HG03354 (cell line): ENCODE data around the gene RHO.
"Not testable (repeated sequence)": the region's sequence is repeated elsewhere in the genome, so short reads cannot be mapped to it uniquely, and the experiment has no call there.

Experiments
- ATAC-seq: cut with Tn5 transposase; IDR thresholded peaks from one replicate; pipeline ENCODE4 v1.9.1; 2021; ENCODE audit warnings: mild to moderate bottlenecking; ENCODE audit not compliant: unreplicated experiment, poor library complexity, severe bottlenecking

Gene RHO

GRCh38 chr3:129498603-129499488 is 29.6 kb upstream of the RHO start:
- ATAC-seq = not testable (repeated sequence)

GRCh38 chr3:129499604-129500333 is 28.7 kb upstream of the RHO start:
- ATAC-seq = not testable (repeated sequence)

DNA sequence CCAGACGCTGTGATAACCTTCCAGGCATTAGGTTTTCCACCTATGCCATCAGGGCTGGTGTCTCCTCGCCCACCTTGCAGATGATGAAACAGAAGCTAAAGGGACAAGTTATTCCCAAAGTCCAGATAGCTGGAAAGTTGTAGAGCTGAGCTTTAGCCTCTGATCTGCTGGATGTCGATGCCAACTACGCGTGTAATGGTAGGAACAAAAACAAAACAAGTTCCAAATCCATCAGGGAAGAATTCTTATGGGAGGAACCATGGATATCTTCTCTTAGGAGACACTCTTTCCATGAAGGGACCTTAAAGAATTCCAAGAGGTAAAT is 28.1 kb upstream of the RHO start:
- ATAC-seq = no peak

DNA sequence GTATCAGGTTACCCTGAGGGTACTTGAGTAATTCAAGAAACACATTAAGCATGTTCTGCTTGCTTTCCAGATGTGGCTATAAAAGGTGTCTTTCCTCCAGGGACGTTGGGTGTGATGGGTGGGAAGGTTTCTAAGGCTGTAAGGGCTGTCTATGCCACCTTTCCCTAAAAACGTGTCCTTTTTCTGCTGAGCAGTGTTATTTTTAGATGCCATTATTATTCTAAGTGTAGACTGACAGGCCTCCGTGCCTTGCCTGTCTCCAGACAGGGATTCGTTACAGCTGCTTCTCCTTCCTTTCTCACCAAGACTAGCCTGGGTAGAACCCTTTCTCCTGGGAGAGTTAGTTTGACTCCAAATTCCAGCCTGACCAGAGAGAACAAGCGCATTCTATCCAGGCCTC is 26.8 kb upstream of the RHO start:
- ATAC-seq = no peak

DNA sequence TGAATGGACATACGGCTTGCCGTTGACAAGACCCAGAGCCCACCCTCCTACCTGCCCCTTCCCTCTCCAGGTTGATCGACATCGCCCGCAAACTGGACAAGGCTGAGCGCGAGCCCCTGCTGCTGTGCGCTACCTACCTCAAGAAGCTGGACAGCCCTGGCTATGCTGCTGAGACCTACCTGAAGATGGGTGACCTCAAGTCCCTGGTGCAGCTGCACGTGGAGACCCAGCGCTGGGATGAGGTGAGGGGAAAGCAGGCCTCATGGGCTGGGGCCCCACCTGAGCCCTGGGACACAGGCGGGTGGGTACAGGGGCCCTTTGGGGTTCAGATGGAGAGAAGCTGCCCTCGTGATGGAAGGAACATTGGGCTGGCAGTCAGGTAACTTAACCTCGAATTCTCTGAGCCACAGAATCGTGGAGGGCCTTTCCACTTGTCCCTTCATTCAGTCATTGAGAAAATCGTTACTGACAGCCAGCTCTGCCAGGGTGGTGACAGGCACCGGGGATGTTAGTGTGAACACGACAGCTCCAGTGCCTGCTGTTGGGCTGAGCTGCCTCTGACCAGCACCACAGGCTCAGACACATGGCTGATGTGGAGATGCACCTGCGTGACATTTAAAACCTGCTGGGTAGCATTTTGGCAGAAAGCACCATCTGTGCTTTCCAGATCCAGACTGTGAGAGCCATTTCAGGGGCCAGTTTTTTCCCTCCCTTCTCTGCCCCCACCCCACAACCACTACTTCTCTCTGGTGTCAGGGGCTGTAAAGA is 25.6 kb upstream of the RHO start:
- ATAC-seq = no peak

GRCh38 chr3:129503471-129504291 is 24.8 kb upstream of the RHO start:
- ATAC-seq = no peak

DNA sequence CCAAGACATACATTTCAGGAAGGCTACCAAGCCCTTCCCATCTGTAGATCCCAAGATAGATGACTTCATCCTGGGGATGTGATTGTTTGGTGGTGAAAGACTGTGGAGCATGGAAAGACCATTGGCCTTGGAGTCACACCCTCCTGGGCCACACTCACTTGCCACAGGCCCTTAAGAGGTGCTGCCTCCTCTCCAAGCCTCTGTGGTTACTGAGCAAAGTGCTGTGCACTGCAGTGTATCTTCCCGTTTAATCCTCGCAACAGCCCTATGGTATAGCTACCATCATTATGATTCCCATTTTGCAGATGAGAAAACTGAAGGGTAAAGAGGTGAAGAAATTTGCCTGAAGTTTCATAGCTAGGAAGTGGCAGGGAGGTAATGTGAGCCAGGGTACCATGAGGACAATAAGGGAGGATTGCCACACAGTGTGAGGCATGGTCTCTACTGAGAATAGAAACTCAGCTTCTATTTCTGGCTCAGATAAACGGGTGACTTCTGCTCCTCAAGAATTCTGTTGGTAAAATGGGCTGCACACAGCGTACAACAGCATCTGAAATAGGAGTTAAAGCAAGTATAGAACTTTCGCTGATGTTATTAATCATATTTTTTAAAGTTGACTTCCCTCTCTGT is 23.9 kb upstream of the RHO start:
- no peak for ATAC-seq

DNA sequence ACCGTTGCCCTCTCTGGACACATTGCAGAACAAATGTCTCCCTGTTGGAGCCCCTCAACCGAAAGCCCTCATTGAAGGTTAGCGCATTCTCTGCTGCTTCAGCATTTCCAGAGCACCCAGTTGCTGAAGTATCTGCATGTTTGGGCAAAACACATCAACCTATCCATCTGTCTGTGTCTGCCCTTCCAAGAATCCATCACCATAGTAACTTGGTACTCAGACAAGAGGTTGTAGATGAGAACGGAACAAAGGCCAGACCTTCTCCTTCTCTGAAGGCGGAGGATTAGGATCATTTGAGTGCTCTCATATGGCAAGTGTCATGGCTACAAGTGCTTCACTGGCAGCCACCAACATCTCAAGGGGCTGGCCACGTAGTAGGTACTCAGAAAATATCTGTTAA is 23.1 kb upstream of the RHO start:
- no peak for ATAC-seq

GRCh38 chr3:129506231-129506742 is 22.2 kb upstream of the RHO start:
- no peak for ATAC-seq

DNA sequence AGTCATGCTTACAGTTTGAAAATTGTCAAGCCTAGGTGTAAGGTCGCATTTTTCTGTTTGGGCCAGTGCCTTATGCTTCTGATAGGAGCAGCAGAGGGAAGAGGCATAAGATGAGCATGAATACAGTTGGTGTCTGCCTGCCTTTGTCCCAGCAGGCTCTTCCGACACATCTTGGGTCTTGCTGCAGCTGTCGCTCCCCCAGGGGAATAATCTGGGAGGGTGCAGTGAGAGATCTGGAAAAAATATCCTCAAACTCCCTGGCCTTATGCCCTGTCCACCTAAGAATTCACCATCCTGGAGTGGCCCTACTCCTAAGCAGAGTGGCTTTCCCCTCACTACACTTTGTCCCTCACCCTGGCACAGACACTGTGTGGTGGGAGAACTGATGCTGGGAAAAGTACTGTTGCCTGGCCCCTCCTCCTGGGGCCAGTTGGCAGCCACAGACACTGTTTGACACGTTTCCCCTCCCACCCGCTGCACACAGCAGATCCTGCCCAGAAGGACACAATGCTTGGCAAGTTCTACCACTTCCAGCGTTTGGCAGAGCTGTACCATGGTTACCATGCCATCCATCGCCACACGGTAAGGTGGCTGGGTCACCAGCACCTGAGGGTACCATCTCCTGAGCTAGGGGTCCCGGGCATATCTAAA is 21.1 kb upstream of the RHO start:
- ATAC-seq = no peak

DNA sequence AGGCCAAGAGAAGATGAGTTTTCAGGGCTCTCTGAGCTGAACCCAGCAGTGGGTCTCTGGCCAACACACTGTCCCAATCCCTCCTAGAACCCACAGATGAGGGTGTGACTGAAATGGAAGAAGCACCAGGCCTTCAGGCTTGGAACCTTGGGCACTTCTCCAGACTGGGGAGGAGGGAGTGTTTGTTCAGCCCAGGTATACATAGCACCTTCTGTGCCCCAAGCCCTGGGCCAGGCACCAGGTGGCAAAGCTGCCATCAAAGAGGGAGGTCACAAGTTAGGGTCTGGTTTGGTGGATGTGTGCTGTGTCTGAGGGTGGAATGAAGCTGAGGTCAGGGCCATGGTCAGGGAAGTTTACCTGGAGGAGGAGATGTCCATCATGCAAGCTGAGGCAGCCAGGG is 15.8 kb upstream of the RHO start:
- no peak for ATAC-seq

- no peak for ATAC-seq
These were observed 14.7 kb upstream of the RHO start for GRCh38 chr3:129513705-129514104.

DNA sequence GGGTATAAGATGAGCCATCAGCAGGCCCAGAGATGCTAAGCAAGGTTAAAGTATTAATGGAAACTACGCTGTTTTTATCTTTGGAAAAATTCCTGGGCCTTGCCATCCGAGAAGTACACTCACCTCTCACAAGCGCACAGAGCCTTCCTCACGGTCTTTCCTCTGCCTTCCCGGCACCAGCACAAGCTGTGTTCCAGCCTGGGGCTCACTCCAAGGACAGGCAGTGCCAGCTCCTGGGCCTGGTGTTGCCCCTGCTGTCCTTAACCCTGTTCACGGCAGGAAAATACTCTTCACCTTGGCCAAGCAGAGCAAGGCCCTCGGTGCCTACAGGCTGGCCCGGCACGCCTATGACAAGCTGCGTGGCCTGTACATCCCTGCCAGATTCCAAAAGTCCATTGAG is 14.3 kb upstream of the RHO start:
- ATAC-seq = no peak

- ATAC-seq = no peak
These were observed 13.9 kb upstream of the RHO start for GRCh38 chr3:129514563-129514962.

DNA sequence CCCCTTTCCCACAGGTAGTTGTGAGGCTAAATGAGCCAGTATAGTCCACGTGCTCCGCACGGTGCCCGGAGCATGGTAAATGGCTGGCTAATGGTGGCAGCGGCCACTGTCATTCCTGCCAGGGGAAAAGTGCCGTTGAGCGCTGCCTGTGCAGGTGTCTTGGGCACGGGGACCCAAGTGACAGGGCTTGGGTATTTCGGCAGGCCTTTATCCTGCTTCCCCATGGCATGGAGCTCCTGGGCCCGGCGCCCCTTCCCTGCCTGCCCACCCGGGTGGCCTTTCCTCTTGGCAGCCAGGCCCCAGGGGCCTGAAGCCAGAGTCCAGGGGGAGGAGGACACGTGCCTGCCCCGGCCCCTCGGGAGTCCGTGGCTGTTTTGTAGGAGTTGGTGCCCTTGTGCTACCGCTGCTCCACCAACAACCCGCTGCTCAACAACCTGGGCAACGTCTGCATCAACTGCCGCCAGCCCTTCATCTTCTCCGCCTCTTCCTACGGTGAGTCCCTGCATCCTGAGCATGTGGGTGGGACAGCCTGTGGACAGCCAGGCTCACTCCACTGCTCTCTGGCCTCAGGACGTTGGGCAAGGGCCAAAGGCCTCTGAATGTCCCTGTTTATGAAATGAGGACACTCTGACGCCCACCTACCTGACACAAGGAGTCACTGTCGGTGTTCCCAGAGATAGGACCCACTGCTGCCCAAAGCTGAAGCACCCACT is 13.2 kb upstream of the RHO start:
- ATAC-seq = not testable (repeated sequence)

DNA sequence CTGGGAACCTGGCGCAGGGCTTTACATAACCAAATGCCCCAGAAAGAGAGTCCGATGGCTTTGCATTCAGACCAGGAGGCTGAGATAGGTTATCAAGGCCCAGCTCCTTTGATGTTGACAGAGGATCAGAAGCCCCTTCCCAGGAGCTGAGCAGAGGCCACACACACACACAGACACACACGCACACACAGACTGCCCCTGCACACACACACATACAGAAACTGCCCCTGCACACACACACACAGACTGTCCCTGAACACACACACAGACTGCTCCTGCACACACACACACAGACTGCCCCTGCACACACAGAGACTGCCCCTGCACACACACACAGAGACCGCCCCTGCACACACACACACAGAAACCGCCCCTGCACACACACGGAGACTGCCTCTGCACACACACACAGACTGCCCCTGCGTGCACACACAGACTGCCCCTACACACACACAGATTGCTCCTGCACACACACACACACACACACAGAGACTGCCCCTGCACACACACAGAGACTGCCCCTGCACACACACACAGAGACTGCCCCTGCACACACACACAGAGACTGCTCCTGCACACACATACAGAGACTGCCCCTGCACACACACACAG is 12.5 kb upstream of the RHO start:
- not testable (repeated sequence) for ATAC-seq

DNA sequence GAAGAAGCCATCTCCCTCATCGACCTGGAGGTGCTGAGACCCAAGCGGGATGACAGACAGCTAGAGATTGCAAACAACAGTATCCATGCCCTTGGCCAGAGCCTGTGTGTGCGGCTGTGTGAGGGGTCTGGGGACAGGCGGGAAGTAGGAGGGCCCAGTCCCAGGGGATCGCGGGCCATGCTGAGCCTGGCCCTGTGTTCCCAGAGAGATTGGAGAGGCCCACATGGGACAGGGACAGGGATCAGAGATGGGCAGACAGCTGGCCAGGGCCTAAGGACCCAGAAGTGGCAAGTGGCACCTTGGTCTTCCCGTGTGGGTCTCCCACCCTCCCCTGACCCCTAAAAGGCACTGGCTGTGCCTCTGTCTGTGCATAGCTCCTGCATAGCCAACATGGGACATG is 10.9 kb upstream of the RHO start:
- ATAC-seq = no peak
